Kidney tubule cell (primary cell): ENCODE results near the gene GPC1.
A peak's percentile ranks its signal among the peaks of the same experiment; 100 is the strongest.
"Not testable (repeated sequence)": the region's sequence is repeated elsewhere in the genome, so short reads cannot be mapped to it uniquely, and the experiment has no call there.

Source experiments
- DNase-seq: peaks from one replicate; pipeline ENCODE4 v3.0.0-alpha.2; 2018; ENCODE audit warnings: low spot score

Gene GPC1

DNA sequence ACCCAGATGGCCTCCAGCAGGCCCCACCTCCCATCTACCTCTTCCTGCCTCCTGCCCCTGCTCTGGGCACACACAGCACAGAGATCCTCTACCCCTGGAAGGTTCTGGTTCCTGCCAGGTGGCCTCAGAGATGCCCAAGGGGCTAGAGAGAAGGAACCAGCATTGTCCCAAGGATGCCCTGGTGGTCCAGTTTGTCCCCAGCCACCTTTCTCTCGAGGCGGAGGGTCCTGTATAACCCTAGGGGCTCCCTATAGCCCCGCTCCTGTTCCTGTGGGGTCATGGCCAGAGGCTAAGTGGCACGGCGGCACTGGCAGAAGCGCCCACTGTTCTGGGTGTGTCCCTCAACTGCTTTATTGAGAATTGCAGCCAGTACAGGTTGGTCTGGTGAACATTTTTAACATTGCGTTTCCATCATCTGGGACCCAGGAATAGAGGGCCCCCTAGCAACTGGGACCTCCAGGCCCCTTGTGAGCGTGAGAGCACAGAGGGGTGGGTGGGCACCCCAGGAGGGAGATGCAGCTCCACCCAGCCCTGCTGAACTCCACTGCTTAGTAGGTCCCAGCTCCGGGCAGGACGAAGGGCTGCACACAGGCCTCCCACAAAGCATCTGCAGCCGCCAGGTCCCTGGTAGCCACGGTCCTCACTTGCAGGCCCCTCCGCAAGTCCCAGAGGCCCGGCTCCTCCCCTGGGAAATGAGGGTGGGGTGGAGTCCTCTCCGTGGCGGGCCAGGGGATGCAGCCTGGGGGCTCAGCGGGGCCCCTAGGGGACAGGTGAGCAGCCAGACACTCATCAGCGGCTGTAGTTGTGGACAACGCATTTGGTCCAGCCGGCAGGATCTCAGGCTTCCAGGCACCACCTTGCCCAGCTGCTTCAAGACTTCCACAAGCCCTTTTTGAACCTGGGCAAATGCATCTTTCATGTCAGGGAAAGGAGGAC is 33.1 kb downstream of the GPC1 start:
- no peak for DNase-seq

DNA sequence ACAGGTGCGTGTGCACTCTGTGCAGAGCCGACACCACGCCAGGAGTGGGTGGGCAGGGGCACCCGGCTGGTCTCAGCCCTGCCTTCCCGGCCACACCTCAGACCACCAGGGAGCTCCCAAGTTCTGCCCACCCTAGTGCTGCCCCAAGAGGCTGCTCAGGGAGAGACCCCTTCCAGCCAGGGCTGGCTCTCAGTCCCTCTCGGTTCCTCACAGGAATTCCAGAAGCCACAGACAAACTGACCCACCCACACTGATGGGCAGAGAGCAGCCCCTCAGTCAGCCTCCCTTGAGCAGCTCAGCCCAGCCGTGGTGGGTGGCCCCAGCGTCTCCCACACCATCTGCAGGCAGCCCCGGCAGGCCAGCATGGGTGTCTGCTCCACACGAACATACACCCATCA is 33.8 kb downstream of the GPC1 start:
- DNase-seq = no peak

DNA sequence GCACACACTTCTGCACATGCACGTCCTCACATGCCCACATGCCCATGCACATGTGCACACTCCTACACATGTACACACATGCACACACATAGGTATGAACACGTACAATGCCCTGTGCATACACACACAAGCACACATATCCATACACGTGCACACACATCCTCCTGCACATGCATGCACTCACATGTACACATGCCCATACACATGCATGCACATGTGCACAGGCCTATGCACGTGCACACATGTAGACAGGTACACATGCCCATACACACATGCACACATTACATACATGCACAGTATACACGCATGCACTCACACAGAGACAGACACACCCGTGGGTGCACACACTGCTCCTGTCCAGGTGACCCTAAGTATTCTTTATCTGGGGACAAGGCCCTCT is 34.3 kb downstream of the GPC1 start:
- no peak for DNase-seq

DNA sequence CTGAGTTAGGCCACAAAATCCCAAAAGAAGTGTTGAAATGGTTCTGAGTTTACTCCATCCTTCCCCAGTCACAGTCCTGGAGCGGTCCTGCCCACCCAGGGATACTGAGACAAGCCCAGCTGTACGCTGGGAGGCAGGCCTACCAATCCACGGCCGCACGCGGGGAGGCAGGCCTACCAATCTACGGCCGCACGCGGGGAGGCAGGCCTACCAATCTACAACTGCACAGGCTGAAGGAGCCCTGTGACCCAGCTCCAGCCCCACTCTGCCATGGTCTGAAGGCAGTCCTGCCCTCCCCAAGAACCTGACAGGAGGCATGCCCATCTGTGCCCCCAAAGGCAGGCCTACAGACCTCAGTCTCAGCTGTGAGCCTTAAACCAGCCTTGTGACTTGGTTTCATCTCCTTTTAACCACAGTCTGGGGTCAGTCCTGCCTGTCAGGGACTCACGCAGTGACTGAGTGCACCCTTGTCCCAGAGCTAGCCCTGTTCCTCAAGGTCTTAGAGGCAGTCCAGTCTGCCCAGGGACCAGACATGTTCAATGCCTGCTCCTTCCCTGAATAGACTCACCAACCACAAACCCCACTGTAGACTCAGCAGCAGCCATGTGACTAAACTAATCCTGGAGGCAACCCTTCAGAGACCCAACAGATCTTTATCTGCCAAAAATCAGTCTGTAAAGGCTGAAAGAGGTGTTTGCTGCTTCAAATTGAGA is 36.8 kb downstream of the GPC1 start:
- DNase-seq = no peak

DNA sequence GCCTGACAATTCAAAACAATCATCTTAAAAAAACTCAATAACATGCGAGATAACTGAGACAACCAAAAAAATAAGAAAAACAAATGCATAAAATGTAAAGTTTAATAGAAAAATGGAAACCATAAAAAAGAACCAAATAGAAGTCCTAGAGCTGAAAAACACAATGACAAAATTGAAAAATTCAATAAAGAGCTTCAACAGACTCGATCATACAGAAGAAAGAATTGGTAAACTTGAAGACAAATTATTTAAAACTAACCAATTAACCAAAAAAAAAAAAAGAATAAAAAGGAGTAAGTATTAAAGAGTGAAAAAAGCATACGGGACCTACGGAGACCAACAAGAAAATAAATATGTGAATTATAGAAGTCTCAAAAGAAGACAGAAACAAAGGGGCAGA is 37.7 kb downstream of the GPC1 start:
- no peak for DNase-seq

DNA sequence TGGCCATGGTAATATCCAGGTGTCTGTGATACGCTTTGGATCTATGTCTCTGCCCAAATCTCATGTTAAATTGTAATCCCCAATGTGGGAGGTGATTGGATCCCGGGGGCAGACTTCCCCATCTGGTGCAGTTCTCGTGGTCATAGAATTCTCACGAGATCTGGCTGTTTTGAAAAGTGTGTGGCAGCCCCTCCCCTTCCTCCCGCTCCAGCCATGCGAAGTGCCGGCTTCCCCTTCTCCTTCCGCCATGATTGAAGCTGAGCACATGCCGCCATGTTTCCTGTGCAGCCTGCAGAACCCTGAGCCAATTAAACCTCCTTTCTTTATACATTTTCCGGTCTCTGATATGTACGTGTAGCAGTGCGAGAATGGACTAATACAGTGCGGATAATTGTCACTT is 42.5 kb downstream of the GPC1 start:
- DNase-seq = no peak

DNA sequence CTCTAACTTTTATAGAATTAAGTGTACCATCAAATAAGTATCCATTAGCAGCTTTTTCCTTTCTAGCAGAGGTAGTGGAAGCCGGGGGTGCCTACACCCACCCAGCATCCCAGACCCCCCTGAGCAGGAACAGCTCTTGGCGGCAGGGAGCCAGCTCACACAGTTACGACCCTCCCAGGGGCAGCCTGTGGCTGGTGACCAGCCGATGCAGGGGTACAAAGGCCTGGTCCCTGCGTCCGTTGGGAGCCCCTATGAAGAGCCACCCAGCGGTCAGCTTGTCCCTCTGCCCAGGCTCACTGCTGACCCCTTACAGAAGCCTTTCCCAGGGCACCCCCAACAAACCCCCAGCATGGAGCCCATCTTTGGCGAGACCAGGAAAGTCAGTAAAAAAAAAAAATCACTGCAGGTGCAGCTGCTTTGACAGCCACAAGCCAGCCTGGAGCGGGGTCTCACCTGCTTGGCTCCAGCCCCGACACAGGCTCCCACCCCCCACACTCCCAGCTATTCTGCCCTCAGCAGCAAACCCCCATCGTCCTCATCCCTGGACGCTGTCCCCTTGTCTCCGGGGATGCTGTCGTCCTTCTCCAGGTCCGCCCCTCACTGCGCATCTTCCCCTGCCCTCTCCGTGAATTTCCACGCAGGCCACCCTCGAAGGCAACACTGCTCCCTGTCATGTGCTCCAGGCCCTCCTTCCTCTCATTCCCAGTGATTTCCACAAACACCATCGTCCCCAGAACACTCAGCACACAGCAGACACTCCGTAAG is 43.1 kb downstream of the GPC1 start:
- DNase-seq = no peak

DNA sequence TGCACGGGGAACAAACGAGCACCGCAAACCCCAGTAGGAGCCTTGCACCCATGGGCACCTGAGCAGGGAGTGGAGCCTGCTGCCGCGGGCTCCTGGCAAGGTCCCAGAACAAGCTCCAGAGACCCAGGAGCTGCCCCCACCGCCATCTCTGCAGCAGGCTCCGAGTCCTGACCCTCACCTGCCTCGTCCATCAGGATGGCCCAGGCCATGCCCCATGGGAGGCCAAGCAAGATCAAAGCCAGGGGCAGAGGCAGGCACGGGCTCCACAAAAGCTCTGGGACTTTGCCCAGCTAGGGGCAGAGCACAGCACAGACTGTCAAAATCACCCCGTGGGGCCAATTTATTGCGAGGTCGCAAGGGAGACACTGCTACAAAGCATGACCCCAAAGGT is 43.6 kb downstream of the GPC1 start:
- DNase-seq = no peak

DNA sequence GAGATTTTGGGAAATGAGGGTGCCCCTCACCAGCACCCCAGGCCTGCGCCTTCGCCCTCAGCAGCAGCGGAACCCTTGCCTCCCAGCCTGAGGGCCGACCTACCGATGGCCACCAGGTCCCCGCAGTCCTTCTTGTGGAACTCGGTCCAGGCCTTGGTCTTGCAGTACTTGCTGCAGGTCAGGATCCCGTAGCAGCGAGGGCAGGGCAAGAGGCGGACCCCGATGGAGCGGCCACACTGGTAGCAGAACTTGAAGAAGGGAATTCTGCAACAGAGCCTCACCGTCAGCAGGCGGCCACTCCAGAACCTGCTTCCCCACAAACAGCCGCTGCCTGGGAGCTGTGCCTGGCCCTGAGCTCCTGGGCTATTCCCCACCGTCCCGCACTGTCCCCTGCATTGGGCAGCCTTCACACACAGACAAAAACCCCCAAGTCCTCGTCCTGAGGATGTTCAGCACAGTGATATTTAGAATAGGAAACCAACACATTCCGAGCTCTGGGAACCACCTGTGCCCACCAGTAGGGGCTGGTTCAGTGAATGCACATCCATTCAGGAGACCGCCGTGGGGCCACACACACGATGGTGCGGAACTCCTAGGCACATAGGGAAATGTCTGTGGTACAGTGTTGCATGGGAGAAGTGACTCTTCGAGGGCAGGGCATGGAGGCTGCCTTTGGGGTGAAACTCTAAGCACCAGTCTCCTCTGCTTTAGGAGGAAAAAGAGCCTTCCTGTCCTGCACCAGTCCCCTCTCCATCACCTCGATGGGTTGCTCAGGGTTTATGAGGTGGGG is 45.6 kb downstream of the GPC1 start:
- no peak for DNase-seq

DNA sequence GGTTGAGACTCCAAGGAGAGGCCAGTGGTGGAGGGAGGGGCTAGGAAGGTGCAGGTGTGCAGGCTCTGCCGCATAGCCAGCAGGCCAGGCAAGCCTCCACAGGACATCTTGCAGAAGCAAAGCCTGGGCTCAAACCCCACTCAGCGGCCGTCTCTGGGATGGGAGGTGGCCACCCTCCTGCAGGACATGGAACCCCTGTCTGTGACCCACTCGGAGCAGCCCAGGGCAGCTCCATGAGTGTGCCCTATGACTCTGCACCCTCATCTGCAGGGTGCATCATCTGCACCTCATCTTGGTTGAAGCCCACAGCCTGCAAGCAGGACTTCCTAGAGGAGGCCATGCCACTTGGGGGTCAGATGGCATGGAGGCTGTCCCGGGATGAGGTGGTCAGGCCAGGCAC is 46.3 kb downstream of the GPC1 start:
- no peak for DNase-seq

DNA sequence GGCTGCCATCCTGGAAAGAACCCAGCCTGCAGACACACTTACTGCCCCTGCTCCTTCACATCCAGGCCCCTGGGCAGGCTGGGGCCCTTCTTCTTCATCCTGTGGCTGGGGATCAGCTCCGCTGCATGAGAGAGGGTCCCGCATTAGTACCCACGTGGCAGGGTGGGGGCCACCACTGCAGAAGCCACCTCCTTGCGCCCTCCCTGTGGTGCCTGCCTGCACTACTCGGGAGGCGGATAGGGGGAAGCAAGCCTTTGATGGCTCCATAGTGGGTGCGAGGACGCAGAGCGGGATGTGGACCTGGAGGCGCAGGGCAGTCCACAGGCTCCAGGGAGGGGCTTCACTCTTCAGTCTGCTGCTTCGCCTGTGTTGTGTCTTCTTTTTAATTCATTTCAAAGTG is 46.7 kb downstream of the GPC1 start:
- no peak for DNase-seq

DNA sequence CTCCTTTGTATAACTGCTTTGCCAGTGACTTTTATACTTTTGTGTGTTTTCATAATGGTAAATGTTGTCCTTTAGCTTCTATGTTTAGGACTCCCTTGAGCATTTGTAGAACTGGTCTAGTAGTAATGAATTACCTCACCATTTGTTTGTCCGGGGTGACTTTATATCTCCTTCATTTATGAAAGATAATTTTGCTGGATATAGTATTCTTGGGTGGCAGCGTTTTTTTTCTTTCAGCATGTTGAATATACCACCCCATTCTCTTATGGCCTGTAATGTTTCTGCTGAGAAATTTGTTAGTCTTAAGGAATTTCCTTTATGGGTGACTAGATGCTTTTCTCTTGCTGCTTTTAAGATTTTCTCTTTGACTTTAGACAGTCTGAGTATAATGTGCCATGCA is 56.0 kb downstream of the GPC1 start:
- no peak for DNase-seq

DNA sequence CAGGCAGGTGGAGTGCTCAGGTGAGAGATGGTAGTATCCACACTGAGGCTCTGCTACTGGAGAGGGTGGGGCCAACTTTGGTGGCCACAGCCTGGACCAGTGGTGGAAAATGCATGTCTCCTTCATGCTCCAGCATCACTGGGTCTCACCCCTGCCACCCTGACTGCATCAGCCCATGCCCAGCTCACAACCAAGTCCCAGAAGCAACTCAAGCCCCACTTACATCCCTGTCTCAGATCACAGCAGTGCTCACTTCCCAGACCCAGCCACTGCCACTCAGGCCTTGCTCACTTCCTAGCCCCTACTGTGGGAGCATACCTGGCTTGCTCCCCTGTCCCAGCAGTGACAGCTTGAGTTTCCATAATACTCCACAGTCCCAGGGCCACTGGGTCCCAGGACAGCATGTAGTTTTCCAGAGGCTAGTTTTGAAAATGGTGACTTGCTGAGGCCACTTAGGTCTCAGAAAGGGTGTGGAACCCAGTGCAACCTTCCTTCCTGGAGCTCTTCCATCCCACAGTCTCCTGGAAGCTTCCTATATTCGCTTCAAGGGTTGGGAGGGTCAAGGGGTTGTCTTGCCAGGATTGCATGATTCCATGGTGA is 58.8 kb downstream of the GPC1 start:
- no peak for DNase-seq

DNA sequence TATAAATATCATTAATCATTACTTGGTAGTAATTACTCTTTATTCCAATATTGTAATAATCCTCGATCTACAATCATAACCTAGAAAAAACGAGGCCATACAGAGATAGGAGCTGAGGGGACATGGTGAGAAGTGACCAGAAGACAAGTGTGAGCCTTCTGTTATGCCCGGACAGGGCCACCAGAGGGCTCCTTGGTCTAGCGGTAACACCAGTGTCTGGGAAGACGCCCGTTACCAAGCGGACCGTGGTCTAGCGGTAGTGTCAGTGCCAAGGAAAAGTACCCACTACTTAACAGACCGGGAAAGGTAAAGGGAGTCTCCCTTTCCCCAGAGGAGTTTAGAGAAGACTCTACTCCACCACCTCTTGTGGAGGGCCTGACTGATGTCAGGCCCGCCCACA is 59.5 kb downstream of the GPC1 start:
- DNase-seq = not testable (repeated sequence)

DNA sequence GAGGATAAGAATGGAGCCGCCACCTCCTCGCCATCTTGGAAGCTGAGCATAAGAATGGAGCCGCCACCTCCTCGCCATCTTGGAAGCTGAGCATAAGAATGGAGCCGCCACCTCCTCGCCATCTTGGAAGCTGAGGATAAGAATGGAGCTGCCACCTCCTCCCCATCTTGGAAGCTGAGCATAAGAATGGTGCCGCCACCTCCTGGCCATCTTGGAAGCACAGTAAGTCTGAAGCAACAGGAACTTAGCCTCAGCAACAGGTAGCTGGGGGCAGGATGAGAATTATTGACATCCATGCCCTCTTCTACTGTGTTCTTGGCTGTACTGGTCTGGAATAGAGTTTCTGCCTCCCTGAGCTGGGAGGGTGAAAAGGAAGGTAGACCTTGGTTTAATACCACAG is 61.6 kb downstream of the GPC1 start:
- DNase-seq = peak; percentile 30

DNA sequence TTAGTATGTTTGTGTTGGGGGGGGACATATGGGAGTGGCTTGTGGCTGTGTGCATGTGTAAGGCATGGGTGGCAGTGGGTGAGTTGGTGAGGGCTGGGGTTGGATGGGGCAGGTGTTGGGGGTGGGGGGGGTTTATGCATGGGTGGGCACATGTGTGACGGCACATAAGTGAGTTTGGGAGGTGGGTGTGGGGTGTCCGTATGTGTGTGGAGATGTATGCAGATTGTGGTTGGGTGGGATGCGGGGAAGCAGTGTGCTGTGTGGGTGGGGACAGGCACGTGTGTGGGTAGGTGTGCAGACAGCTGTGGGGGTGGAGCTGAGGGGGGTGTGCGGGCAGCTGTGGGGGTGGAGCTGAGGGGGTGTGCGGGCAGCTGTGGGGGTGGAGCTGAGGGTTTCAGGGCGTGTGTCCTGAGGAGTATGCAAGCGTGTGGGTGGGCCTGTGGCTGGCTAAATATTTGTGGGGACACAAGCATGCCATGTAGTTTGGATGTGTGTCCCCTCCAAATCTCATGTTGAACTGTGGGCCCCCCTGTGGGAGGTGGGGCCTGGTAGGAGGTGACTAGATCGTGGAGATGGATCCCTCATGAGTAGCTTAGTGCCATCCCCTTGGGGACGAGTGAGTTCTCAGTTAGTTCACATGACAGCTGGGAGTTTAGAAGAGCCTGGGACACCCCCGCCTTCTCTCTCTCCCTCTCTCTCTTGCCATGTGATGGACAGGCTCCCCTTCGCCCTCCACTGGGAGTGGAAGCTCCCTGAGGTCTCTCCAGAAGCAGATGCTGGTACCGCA is 62.9 kb downstream of the GPC1 start:
- DNase-seq = no peak

DNA sequence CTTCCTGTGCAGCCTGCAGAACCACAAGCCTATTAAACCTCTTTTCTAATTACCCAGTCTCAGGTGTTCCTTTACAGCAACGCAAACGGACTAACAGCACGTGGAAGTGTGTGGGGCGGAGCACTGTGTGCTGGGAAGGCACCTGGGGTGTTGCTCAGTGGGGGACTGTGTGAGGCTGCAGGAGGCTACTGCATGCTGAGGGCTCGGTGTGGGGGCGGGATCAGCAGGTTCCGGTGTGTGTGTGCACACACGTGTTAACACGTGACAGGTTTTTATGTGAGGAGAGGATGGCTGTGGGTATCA is 63.4 kb downstream of the GPC1 start:
- DNase-seq = no peak

DNA sequence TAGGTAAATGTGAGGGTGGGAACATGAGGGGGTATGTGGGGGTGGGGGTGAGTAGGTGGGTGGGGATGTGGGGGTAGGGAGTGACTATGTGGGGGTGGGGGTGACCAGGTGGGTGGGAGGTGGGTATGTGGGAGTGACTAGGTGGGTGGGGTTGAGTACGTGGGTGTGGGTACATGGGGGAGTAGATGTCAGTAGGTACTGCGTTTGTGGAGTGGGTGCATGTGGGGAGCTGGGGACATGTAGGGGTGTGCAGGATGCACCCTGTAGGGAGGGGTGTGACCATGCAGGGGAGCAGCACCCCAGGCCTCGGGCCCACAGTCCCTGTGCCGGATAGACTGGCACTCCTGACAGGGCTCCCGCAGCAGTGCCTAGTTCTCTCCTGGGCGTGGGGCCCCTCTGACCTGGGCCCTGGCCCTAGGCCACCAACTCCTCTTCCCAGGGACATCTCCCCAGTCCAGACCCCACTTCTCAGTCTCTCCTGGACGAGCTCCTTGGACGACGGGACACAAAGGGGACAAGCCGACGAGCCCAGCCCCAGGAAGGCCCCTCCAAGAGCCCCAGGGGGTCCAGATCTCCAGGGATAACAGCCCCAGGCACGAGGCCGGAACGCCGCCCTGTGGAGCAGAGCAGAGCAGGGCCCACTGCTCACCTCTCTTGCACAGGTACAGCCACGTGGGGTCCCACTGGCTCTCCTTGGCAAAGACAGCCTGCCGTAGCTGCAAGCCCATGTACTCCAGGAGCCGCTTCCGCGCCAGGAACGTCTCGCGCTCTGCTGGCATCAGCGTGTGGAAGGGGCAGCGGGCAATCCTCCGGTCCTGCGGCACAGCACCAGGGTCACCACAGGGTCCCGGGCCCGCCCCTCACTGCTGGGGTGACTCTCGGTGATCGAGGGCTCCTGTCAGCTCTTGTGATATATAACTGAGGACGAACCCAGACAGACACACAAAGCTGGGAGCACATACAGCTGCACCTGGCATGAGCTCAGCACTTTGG is 64.1 kb downstream of the GPC1 start:
- DNase-seq = no peak

DNA sequence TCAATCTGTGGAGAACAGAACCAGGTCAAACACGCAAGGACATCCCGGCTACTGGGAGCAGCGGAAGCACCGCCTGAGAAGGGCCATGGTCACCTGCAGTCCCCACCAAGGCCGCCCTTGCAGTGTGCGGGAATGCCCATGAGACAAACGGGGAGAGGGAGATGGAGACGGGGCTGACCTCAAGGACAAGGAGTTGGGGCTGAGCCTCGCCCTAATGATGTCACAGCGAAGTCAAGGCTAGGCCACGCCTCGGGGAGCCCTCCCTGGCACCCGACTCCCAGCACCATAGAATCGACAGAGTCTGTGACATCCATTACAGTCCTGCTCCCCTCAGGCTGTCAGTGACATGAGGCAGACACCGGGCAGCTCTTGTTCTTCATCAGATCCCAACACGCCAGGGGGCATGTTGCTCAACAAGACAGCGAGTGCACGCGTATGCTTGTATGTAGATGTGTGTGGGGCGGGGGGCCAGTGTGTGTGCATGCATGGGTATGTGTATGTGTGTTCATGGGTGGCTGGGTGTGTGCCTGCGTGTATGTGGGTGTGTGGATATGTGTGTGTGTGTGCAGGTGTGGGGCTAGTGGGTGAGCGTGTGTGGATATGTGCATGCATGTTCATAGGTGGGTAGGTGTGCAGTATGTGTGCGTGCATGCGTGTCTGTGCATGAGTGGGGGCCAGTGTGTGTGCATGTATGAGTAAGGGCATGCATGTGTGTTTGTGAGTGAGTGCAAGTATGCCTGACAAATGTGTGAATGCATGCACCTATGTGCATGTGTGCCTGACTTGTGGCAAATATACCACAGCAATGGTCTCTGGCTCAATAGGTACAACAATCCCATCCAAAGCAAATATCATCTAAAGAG is 65.3 kb downstream of the GPC1 start:
- no peak for DNase-seq
